ENCODE results near the gene CAT. TPM values are rescaled to one million over a fixed set of nuclear protein-coding genes. Genes with fewer than 3 reads are reported as not detected.

Gene CAT
- total and polyA plus RNA-seq, 3 donors from 2014 or later = 30.2 to 38.2 (median 30.3) TPM

DNA sequence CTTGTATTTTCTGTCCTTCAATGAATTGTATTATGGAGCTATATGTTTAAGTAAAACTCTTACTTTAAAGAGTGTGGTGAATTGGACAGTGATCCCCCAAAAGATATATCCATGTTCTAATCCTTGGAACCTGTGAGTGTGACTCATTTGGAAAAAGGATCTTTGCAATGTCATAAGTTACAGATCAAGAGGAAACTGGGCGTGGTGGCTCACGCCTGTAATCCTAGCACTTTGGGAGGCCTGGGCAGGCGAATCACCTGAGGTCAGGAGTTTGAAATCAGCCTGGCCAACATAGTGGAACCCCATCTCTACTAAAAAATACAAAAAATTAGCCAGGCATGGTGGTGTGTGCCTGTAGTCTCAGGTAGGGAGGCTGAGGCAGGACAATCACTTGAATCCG lies 38.1 kb downstream of the CAT start:
- H3K4me1 ChIP-seq = no peaks in the 10 kb centered on the region
- TF ChIP-seq POLR2A (IDR thresholded peaks at IDR 0.05) (no peak), CTCF (IDR thresholded peaks at IDR 0.05) (no peak)
- H3K4me3 ChIP-seq = no peak overlapping the region
- DNase-seq = no peak
- H3K36me3 ChIP-seq (ENCODE audit: low read depth, missing control alignments) = no peaks in the 10 kb centered on the region
- H3K9me3 ChIP-seq = no peaks in the 10 kb centered on the region
- no peaks in the 10 kb centered on the region for H3K27me3 ChIP-seq
- intact Hi-C loops (cut with DNase I; ENCODE audit: low total_unique reads) = no loop called here
- no peak overlapping the region for H3K27ac ChIP-seq
- 88 to 91% methylated on average over 4 of the region's 4 CpGs for WGBS, 2 donors

DNA sequence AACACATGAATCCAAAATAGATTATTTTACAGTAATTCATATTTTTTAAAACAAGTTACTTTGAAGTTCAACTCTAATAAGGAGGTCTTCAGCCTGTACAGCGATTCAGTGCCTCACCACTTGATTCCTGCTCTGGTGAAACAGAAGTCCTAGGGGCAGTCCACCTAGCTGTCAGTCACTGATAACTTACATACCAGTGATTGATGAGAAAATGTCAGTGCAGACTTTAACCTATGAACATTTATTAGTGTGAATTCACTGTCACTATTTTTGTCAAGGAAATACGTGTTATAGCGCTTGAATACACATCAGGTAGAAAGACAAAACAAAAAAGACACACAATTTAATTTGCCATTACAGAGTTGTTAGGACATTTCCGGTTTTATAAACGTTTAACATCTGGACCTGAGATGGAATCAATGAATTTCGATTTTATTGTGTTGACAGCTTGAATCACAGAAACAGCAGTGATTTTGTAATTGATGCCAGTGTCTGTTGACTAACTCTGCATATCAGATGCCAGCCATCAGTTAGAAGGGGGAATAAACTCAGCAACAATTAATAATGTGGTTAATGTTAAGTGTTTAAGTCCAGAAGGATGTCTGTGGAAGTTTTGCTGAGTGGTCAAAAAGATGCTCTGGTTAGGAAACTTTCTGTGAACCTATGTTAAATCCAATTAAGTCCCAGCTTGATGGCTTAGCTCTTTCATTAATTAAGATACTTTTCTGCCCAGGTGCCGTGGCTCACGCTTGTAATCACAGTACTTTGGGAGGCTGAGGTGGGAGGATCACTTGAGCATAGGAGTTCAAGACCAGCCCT lies 40.3 kb downstream of the CAT start:
- Histone ChIP-seq H3K9me3 (no peaks in the 10 kb centered on the region), H3K27me3 (no peaks in the 10 kb centered on the region), H3K36me3 (ENCODE audit: low read depth, missing control alignments) (no peaks in the 10 kb centered on the region), H3K4me1 (no peaks in the 10 kb centered on the region), H3K27ac (no peak overlapping the region), H3K4me3 (no peak overlapping the region)
- 78 to 81% methylated on average over 8 of the region's 8 CpGs for WGBS, 2 donors
- intact Hi-C loops (cut with DNase I; ENCODE audit: low total_unique reads) = no loop called here
- no peak for DNase-seq
- TF ChIP-seq CTCF (IDR thresholded peaks at IDR 0.05) (no peak), POLR2A (IDR thresholded peaks at IDR 0.05) (no peak)

DNA sequence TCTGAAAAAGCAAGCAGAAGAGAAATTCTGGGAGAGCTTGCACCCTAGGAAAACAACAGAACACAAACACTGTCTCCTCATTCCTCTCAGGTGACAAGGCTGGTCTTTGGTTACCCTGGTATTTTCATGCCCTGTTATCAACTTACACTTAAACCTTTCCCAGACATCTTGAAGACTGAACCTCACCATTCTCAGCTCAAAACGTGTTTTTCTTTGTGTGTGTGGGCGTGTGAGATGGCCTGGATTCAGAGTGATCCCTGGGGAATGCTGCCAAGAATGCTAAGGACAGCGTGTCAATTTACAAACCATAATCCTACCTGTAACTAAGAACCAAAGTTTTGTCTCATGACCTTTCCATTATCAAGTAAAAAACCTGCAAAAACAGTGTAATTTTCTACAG lies 41.6 kb downstream of the CAT start:
- WGBS, 2 donors = 35 to 40% methylated on average over 3 of the region's 3 CpGs

DNA sequence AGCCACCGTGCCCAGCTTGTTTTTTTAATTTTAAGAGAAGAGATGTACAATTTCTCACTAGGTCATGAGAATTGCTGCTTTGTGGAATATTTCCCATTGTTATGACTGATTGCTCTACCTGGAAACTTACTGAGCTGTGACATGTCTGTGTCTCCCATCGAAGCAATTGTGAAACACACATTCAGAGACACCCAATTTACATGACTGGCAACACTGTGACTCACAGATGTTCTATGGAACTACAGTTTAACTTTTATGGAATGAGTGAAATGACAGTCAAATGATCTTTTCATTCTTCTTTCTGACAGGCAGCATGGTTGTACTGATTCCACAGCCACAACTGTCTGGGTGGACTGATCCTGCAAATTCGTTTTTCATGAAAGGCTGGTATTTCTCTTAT lies 42.6 kb downstream of the CAT start:
- H3K27ac ChIP-seq = no peak overlapping the region
- 66 to 73% methylated on average over 3 of the region's 3 CpGs for WGBS, 2 donors
- no peak overlapping the region for H3K4me3 ChIP-seq
- H3K36me3 ChIP-seq (ENCODE audit: low read depth, missing control alignments) = no peaks in the 10 kb centered on the region
- no peak for DNase-seq
- H3K27me3 ChIP-seq = no peaks in the 10 kb centered on the region
- intact Hi-C loops (cut with DNase I; ENCODE audit: low total_unique reads) = no loop called here
- no peak for TF ChIP-seq CTCF (IDR thresholded peaks at IDR 0.05)
- no peak for TF ChIP-seq POLR2A (IDR thresholded peaks at IDR 0.05)
- H3K4me1 ChIP-seq = no peaks in the 10 kb centered on the region
- H3K9me3 ChIP-seq = no peaks in the 10 kb centered on the region

More for the DNA sequence above, 41.6 kb downstream of the CAT start:
- H3K4me1 ChIP-seq = no peaks in the 10 kb centered on the region
- no peaks in the 10 kb centered on the region for H3K9me3 ChIP-seq
- TF ChIP-seq POLR2A (IDR thresholded peaks at IDR 0.05) (no peak), CTCF (IDR thresholded peaks at IDR 0.05) (no peak)
- H3K27me3 ChIP-seq = no peaks in the 10 kb centered on the region
- DNase-seq = no peak
- no peak overlapping the region for H3K27ac ChIP-seq
- no peak overlapping the region for H3K4me3 ChIP-seq
- intact Hi-C loops (cut with DNase I; ENCODE audit: low total_unique reads) = no loop called here
- H3K36me3 ChIP-seq (ENCODE audit: low read depth, missing control alignments) = no peaks in the 10 kb centered on the region

Measured in testis (tissue), 3 donors.